IgD-negative memory B cell (primary cell): ENCODE measurements around the gene XYLT1. TPM values are rescaled to one million over a fixed set of nuclear protein-coding genes. Genes with fewer than 3 reads are reported as not detected.

Experiments used
- H3K27ac Mint-ChIP-seq, 3 donors: one replicate each; pipeline ENCODE4 v1.8.0; 2020 to 2022; ENCODE audit warnings: mild to moderate bottlenecking in 3 of 3, mixed read lengths in 3 of 3, moderate library complexity in 1 of 3
- H3K27me3 Mint-ChIP-seq: one replicate; pipeline ENCODE4 v1.8.0; 2021; ENCODE audit warnings: mixed read lengths
- H3K36me3 Mint-ChIP-seq: one replicate; pipeline ENCODE4 v1.8.0; 2020; ENCODE audit warnings: mild to moderate bottlenecking, mixed read lengths
- H3K4me1 Mint-ChIP-seq, 3 donors: one replicate each; pipeline ENCODE4 v1.8.0; 2020 to 2022; ENCODE audit warnings: mixed read lengths in 3 of 3, mild to moderate bottlenecking in 1 of 3
- H3K4me3 Mint-ChIP-seq, 4 donors: one replicate each; pipeline ENCODE4 v1.8.0; 2020 to 2022; ENCODE audit warnings: mild to moderate bottlenecking in 4 of 4, mixed read lengths in 4 of 4, moderate library complexity in 3 of 4
- H3K9me3 Mint-ChIP-seq, 3 donors: one replicate each; pipeline ENCODE4 v1.8.0; 2020 to 2021; ENCODE audit warnings: mixed read lengths in 3 of 3, mild to moderate bottlenecking in 1 of 3
- polyA plus RNA-seq: library from polyadenylated mRNA; unstranded; fragments of 300-500 nt; fragmentation: Illumina TruSeq; gene quantifications from one replicate; pipeline ENCODE4 v1.2.3, GENCODE V29; 2021

XYLT1 gene
- polyA plus RNA-seq, 1 donor from 2014 or later = 0.80 TPM

GRCh38 chr16:17252064-17252463 lies 218.7 kb downstream of the XYLT1 start:
- Mint-ChIP-seq H3K36me3 (peaks cover 1% of the 10 kb centered on the region), H3K27me3 (no peaks in the 10 kb centered on the region), H3K27ac (peak overlapping the region in 1 of 3 donors; percentile 7), H3K4me1 (peaks cover 5 to 14% (median 10%) of the 10 kb centered on the region in 3 donors), H3K4me3 (no peak overlapping the region), H3K9me3 (no peaks in the 10 kb centered on the region)

- H3K4me1 Mint-ChIP-seq = peaks cover 5 to 14% (median 10%) of the 10 kb centered on the region in 3 donors
- peak overlapping the region in 1 of 3 donors; percentile 7 for H3K27ac Mint-ChIP-seq
- H3K36me3 Mint-ChIP-seq = peaks cover 1% of the 10 kb centered on the region
- H3K4me3 Mint-ChIP-seq = peak overlapping the region in 1 of 4 donors; percentile 77
- H3K27me3 Mint-ChIP-seq = no peaks in the 10 kb centered on the region
- no peaks in the 10 kb centered on the region for H3K9me3 Mint-ChIP-seq
Observed at GRCh38 chr16:17251496-17251895, 219.3 kb downstream of the XYLT1 start.

- Mint-ChIP-seq H3K36me3 (no peaks in the 10 kb centered on the region), H3K4me3 (no peak overlapping the region), H3K27ac (no peak overlapping the region), H3K4me1 (peaks cover 10 to 12% (median 10%) of the 10 kb centered on the region in 3 donors), H3K27me3 (no peaks in the 10 kb centered on the region), H3K9me3 (peaks cover 0 to 2% (median 0%) of the 10 kb centered on the region in 3 donors)
Observed at GRCh38 chr16:17246974-17247732, 223.6 kb downstream of the XYLT1 start.

DNA sequence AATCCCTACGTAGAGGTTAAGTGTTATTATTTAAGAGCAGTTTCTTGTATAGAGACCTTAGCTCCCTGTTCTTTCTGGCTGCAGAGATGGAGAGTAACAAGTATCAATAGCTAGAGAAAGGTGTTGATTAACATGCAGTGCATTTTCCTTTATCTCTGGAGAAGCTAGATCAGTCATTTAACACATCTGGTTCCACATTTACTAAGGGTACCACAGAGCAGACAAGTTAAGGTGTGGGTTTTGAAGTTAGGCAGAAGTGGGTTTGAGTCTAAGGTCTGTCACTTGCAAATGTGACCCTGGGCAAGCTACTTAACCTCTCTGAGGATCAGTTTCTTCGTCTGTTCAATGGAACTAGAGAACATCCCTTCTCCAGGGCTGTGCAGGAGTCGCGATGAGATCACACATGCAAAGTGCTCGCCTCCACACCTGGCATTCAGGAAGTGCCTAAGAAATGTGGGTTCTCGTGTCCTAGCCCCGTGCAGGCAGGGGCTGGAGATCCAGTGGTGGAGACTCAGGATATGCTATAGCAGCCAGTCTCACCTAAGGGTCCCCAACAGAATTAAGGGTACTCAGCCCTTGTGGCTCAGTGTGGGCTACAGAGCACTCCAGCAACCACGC lies 224.4 kb downstream of the XYLT1 start:
- H3K27ac Mint-ChIP-seq = no peak overlapping the region
- H3K4me1 Mint-ChIP-seq = peaks cover 6 to 10% (median 7%) of the 10 kb centered on the region in 3 donors
- H3K27me3 Mint-ChIP-seq = no peaks in the 10 kb centered on the region
- peaks cover 3% of the 10 kb centered on the region for H3K36me3 Mint-ChIP-seq
- no peak overlapping the region for H3K4me3 Mint-ChIP-seq
- peaks cover 0 to 2% (median 0%) of the 10 kb centered on the region in 3 donors for H3K9me3 Mint-ChIP-seq

DNA sequence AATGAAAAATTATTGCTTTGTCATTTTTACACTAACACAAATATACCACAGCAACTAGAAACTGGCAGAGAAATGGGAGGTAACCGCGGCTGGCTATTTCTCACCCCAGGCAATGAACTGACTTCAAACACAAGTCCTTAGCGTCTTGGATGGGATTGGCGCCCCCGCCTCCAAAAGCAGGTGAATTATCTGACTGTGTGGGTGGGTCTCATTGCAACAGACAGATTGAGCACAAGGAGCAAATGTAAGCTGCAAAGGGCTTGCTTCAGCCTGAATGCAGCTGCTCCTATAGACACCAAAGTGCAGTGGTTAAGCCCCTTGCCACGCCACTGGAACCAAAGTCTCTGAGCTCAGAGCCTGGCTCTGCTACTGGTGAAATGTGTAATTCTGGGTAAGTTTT lies 225.0 kb downstream of the XYLT1 start:
- Mint-ChIP-seq H3K36me3 (peaks cover 3% of the 10 kb centered on the region), H3K27me3 (no peaks in the 10 kb centered on the region), H3K27ac (no peak overlapping the region), H3K9me3 (peaks cover 0 to 2% (median 0%) of the 10 kb centered on the region in 3 donors), H3K4me1 (peaks cover 1 to 6% (median 4%) of the 10 kb centered on the region in 3 donors), H3K4me3 (no peak overlapping the region)

DNA sequence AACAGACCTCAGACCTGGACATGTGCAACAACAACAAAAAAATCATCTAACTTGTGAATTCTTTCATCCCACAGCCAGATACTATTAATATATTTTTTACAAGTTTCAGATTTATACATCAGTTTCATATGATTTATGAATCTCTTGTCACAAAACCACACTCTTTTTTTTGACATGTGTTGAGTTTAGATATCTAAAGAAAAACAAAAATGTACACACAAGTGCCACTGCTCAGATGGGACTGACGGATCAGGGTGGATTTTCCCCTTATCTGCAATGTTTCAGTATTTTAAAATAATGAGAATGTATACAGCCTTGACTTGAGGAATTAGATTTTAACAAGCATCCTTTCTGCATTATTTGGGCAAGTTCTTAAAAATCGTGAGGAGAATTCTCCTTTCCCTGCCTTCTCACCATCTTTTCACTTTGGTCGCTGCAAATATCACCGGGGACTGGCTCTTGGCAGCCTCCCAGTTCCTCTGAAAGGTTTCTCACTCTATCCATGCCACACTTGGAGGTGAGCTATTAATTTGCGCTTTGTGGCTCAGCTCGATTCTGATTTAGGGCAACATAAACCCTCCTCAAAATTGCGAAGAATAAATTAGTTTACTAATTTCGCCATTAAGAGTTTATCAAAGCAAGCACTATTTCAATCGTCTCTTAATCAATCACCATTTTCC lies 225.7 kb downstream of the XYLT1 start:
- Mint-ChIP-seq H3K4me1 (peaks cover 3 to 8% (median 5%) of the 10 kb centered on the region in 3 donors), H3K27me3 (no peaks in the 10 kb centered on the region), H3K27ac (no peak overlapping the region), H3K9me3 (peaks cover 0 to 2% (median 0%) of the 10 kb centered on the region in 3 donors), H3K4me3 (no peak overlapping the region), H3K36me3 (peaks cover 3% of the 10 kb centered on the region)

DNA sequence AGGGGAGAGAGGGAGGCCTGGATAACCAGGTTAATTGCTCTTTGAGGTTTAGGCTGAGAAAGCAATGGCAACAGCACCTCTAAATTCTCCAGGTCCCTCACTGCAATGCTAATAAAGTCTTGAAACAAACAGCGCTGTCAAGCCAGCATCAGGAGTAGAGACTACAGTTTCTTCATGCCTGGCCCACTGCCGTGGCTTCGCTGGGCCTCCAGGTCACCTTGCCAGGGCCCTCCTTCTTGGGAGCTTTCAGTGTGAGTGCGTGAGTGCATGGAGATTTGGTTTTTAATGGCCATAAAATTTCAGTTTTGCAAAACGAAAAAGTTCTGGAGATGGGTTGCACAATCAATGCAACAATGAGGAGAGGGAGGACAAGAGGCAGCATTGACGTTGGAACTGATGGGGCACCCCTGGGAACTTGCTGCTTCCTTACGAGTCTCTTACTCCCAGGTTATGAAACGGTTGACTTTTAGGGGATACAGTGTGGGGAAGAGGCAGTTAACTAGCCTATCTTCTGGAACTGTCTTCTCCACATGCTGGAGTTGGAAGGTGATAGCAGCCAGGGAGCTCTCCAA lies 229.4 kb downstream of the XYLT1 start:
- Mint-ChIP-seq H3K9me3 (peaks cover 0 to 2% (median 0%) of the 10 kb centered on the region in 3 donors), H3K4me1 (peaks cover 13 to 24% (median 17%) of the 10 kb centered on the region in 3 donors), H3K27ac (no peak overlapping the region), H3K36me3 (peaks cover 3% of the 10 kb centered on the region), H3K4me3 (no peak overlapping the region), H3K27me3 (no peaks in the 10 kb centered on the region)

DNA sequence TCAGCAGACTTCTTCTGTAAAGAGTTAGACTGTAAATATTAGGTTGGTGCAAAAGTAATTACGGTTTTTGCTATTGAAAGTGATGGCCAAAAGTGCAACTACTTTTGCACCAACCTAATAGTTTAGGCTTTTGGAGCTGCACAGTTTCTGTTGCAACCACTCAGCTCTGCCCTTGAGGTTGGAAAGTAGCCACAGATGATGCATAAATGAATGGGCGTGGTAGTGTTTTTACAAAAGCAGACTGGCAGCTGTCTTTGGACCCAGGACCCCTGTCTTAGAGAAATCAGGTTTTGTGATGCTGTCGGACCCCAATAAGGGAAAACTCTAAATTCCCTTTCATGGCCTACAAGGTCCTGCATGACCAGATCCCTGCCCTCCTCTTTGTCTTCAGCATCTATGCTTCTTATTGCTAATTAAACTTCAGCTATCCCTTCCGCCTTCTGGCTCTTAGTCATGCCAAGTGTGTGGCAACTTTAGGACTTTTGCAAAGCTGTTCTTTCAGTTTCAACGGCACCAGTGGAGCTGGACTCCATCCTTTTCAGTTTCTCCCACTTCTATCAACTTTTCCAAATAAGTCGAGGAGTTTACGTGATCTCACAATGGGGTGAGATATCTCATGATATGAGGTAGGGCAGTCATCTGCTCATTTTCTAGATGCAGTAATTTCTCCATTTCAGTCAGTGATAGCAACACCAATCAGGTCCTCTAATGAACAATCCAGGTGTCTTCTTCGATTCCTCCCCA lies 232.3 kb downstream of the XYLT1 start:
- no peak overlapping the region for H3K4me3 Mint-ChIP-seq
- no peaks in the 10 kb centered on the region for H3K27me3 Mint-ChIP-seq
- H3K36me3 Mint-ChIP-seq = peaks cover 3% of the 10 kb centered on the region
- H3K4me1 Mint-ChIP-seq = peaks cover 13 to 24% (median 16%) of the 10 kb centered on the region in 3 donors
- H3K27ac Mint-ChIP-seq = no peak overlapping the region
- peaks cover 0 to 2% (median 0%) of the 10 kb centered on the region in 3 donors for H3K9me3 Mint-ChIP-seq

- Mint-ChIP-seq H3K4me3 (no peak overlapping the region), H3K36me3 (peaks cover 5% of the 10 kb centered on the region), H3K27me3 (no peaks in the 10 kb centered on the region), H3K4me1 (peaks cover 13 to 20% (median 16%) of the 10 kb centered on the region in 3 donors), H3K27ac (peak overlapping the region in 1 of 3 donors; percentile 83), H3K9me3 (no peaks in the 10 kb centered on the region)
Observed at GRCh38 chr16:17237350-17237944, 233.3 kb downstream of the XYLT1 start.

- Mint-ChIP-seq H3K4me1 (peaks cover 14 to 18% (median 16%) of the 10 kb centered on the region in 3 donors), H3K4me3 (no peak overlapping the region), H3K27me3 (no peaks in the 10 kb centered on the region), H3K9me3 (no peaks in the 10 kb centered on the region), H3K36me3 (peaks cover 7% of the 10 kb centered on the region), H3K27ac (no peak overlapping the region)
Observed at GRCh38 chr16:17235147-17235815, 235.5 kb downstream of the XYLT1 start.

DNA sequence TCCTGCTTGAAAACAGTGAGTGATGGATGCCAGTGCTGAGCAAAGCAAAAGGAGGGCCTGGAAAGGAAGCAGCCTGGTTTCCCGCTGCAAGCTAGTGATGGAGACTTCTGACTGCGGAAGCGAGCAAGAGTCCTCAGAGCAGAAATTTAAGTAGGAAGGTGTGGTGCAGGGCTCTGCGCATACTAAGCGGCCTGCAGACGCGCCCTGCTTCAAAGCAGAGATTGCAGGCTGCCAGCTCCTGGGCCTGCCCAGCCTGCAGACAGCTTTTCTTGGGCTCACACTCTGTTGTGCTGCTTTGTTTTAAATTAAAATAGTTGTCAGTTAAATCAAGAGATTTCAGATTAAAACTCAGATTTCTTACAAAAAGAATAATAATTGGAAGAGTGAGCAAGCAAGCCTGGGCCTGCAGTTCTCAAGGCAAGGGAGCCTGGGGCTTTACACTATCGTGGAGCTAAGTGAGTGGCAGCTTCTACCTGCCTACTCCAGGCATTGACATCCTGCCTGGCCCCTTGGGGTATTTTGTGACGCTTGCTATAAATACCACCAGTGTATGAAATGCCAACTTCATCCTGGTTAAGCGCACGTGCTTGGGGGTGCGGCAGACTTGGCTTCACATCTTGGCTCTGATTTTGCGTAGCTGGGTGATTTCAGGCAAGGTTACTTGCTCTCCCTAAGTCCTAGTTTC lies 237.3 kb downstream of the XYLT1 start:
- H3K27ac Mint-ChIP-seq = no peak overlapping the region

GRCh38 chr16:17232487-17232886 lies 238.3 kb downstream of the XYLT1 start:
- Mint-ChIP-seq H3K27me3 (no peaks in the 10 kb centered on the region), H3K27ac (no peak overlapping the region), H3K9me3 (no peaks in the 10 kb centered on the region), H3K4me3 (no peak overlapping the region), H3K4me1 (peaks cover 3 to 5% (median 4%) of the 10 kb centered on the region in 3 donors), H3K36me3 (peaks cover 8% of the 10 kb centered on the region)

More for the DNA sequence above, 237.3 kb downstream of the XYLT1 start:
- Mint-ChIP-seq H3K9me3 (no peaks in the 10 kb centered on the region), H3K36me3 (peaks cover 8% of the 10 kb centered on the region), H3K4me1 (peaks cover 7 to 13% (median 9%) of the 10 kb centered on the region in 3 donors), H3K4me3 (no peak overlapping the region), H3K27me3 (no peaks in the 10 kb centered on the region)

DNA sequence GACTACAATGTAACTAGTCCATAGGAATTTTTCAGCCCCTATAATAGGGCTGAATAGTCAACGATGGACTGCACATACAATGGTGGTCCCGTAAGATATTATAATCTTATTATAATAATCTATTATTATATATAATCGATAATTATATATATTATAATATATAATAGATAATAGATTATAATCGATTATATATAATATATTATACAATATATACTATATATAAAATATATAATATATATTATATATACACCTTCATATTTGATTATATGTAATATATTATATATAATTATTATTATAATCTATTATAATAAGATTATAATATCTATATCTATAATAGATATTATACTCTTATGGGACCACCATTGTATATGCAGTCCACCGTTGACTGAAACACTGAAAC lies 238.8 kb downstream of the XYLT1 start:
- Mint-ChIP-seq H3K9me3 (no peaks in the 10 kb centered on the region), H3K27ac (no peak overlapping the region), H3K36me3 (peaks cover 8% of the 10 kb centered on the region), H3K27me3 (no peaks in the 10 kb centered on the region), H3K4me3 (no peak overlapping the region), H3K4me1 (peaks cover 0 to 4% (median 0%) of the 10 kb centered on the region in 3 donors)
